ENCODE results near the gene ARID5B. TPM values are rescaled to one million over a fixed set of nuclear protein-coding genes. Genes with fewer than 3 reads are reported as not detected.

The ARID5B gene
- polyA plus RNA-seq, 1 donor from 2014 or later, result 2.1 TPM

DNA sequence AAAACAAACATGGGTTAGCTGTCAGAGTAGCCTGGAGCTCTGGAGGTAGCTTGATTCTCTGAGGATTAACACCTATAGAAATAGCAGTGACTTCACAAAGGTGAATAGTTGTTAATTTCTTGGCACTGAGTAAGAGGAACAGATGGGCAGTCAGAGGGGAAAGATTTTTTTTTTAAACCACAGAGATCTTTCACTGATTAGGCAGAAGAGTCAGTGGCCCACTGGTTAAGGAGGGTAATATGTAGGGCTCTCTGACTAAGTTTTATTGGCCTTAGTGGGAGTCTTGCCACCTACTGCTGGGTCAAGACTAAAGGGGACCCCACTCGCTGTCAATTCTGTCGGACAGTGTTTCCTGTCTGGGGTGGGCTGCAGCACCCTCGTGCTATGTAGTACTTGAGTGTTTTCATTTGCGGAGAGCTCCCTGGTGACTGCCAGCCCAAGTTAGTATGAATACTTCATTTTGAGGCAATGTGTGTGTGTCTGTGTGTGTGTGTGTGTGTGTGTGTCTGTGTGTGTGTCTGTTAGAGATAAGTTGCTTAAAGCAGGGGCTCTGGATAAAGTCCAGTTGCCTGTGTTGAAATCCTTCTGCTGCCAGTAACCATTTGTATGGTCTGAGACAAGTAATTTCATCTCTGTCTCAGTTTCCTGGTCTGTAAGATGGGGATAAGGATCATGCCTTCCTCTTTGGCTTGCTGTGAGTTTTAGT lies 145.2 kb downstream of the ARID5B start:
- H3K4me2 ChIP-seq (ENCODE audit: low read length), result no peak overlapping the region
- H2AFZ ChIP-seq (ENCODE audit: low read depth, low read length), result no peak overlapping the region
- TF ChIP-seq, protein P1, sequence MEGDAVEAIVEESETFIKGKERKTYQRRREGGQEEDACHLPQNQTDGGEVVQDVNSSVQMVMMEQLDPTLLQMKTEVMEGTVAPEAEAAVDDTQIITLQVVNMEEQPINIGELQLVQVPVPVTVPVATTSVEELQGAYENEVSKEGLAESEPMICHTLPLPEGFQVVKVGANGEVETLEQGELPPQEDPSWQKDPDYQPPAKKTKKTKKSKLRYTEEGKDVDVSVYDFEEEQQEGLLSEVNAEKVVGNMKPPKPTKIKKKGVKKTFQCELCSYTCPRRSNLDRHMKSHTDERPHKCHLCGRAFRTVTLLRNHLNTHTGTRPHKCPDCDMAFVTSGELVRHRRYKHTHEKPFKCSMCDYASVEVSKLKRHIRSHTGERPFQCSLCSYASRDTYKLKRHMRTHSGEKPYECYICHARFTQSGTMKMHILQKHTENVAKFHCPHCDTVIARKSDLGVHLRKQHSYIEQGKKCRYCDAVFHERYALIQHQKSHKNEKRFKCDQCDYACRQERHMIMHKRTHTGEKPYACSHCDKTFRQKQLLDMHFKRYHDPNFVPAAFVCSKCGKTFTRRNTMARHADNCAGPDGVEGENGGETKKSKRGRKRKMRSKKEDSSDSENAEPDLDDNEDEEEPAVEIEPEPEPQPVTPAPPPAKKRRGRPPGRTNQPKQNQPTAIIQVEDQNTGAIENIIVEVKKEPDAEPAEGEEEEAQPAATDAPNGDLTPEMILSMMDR (IDR thresholded peaks at IDR 0.05; ENCODE audit: poor library complexity, severe bottlenecking), result no peak
- TF ChIP-seq EZH2 (IDR thresholded peaks at IDR 0.05; ENCODE audit: borderline replicate concordance, insufficient read depth, low read length, poor library complexity, severe bottlenecking) (no peak), TAF1 (IDR thresholded peaks at IDR 0.05; ENCODE audit: low read depth) (no peak), POLR2AphosphoS5 (IDR thresholded peaks at IDR 0.05) (no peak), MXI1 (conservative IDR thresholded peaks at IDR 0.05; ENCODE audit: poor library complexity, severe bottlenecking) (no peak), RAD21 (conservative IDR thresholded peaks at IDR 0.05) (no peak)
- H4K20me1 ChIP-seq (ENCODE audit: insufficient read depth), result no peaks in the 10 kb centered on the region
- H3K4me3 ChIP-seq (ENCODE audit: low read length), result no peak overlapping the region
- no peak overlapping the region for H3K9ac ChIP-seq (ENCODE audit: low read length)
- H3K36me3 ChIP-seq (ENCODE audit: insufficient read depth, low read length), result no peaks in the 10 kb centered on the region
- H3K9me3 ChIP-seq (ENCODE audit: low read length), result no peaks in the 10 kb centered on the region
- no peaks in the 10 kb centered on the region for H3K27me3 ChIP-seq (ENCODE audit: insufficient read depth, low read depth, low read length)
- no peaks in the 10 kb centered on the region for H3K79me2 ChIP-seq (replicated peaks; ENCODE audit: insufficient read depth, low read length)
- H3F3A ChIP-seq (ENCODE audit: insufficient read depth, low read length, poor library complexity, severe bottlenecking), result peaks cover 4% of the 10 kb centered on the region
- H3K9me2 ChIP-seq (ENCODE audit: insufficient read depth, low read length), result no peaks in the 10 kb centered on the region
- no peak overlapping the region for H3K27ac ChIP-seq (ENCODE audit: low read length)

DNA sequence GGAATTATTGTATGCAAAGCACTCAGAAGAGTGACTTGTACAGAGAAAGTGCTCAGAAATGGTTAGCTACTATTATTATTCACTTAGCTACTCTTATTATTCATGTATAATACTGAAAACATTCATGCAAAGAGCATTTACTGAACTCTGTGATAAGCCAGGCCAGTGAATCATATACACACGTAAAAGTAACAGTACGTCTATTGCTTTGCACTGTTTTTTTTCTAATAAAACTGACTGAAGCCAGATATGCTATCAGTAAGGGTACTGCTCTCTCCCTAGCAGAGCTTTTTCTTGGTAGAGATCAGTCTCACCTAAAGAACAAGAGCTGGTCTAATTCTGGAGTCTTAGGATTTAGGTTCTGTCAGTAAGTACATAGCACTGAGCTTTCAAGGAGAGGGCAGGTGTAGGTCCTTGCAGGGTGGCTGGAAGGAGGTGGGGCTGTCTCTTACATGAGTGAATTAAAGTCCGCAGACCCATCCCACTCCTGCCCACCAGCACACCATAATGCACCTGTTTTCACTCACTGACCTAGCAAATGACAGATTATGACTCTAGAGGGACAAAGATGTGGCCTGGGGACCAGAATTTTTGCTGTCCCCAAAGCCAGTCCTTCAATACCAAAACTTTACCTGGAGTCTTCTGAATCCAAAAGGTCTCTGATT lies 145.9 kb downstream of the ARID5B start:
- H2AFZ ChIP-seq (ENCODE audit: low read depth, low read length), result no peak overlapping the region
- H3K27ac ChIP-seq (ENCODE audit: low read length), result no peak overlapping the region
- no peak for TF ChIP-seq REST (IDR thresholded peaks at IDR 0.05; ENCODE audit: borderline replicate concordance)
- no peak for TF ChIP-seq RAD21 (conservative IDR thresholded peaks at IDR 0.05)
- no peak for TF ChIP-seq POLR2AphosphoS5 (IDR thresholded peaks at IDR 0.05)
- TF ChIP-seq, protein P1 (IDR thresholded peaks at IDR 0.05; ENCODE audit: poor library complexity, severe bottlenecking), result no peak
- TF ChIP-seq EP300 (conservative IDR thresholded peaks at IDR 0.05; ENCODE audit: poor library complexity, severe bottlenecking), result no peak
- no peak for TF ChIP-seq TAF1 (IDR thresholded peaks at IDR 0.05; ENCODE audit: low read depth)
- no peak for TF ChIP-seq SMC3 (conservative IDR thresholded peaks at IDR 0.05; ENCODE audit: poor library complexity)
- TF ChIP-seq EZH2 (IDR thresholded peaks at IDR 0.05; ENCODE audit: borderline replicate concordance, insufficient read depth, low read length, poor library complexity, severe bottlenecking), result no peak
- no peak for TF ChIP-seq MXI1 (conservative IDR thresholded peaks at IDR 0.05; ENCODE audit: poor library complexity, severe bottlenecking)
- H4K20me1 ChIP-seq (ENCODE audit: insufficient read depth), result no peaks in the 10 kb centered on the region
- no peaks in the 10 kb centered on the region for H3K9me2 ChIP-seq (ENCODE audit: insufficient read depth, low read length)
- no peaks in the 10 kb centered on the region for H3K9me3 ChIP-seq (ENCODE audit: low read length)
- H3K9ac ChIP-seq (ENCODE audit: low read length), result no peak overlapping the region
- H3K4me3 ChIP-seq (ENCODE audit: low read length), result no peak overlapping the region
- no peaks in the 10 kb centered on the region for H3K79me2 ChIP-seq (replicated peaks; ENCODE audit: insufficient read depth, low read length)
- no peaks in the 10 kb centered on the region for H3K27me3 ChIP-seq (ENCODE audit: insufficient read depth, low read depth, low read length)
- H3K36me3 ChIP-seq (ENCODE audit: insufficient read depth, low read length), result no peaks in the 10 kb centered on the region
- H3K4me2 ChIP-seq (ENCODE audit: low read length), result no peak overlapping the region
- H3F3A ChIP-seq (ENCODE audit: insufficient read depth, low read length, poor library complexity, severe bottlenecking), result peaks cover 4% of the 10 kb centered on the region

All from neural cell (in vitro differentiated cells).